Gastrocnemius medialis (tissue), 4 donors: ENCODE results near the gene RELT. TPM values are rescaled to one million over a fixed set of nuclear protein-coding genes. Genes with fewer than 3 reads are reported as not detected.

Source experiments
- ATAC-seq, 2 donors: fragments of 150-250 bp; one replicate each; pipeline ENCODE4 v1.9.1; 2016
- DNase-seq, 2 donors: peaks; one replicate each; pipeline ENCODE4 v3.0.0-alpha.2; 2019
- H3K27ac ChIP-seq, 4 donors: fragments of 200-600 bp; sonication (generic); 1 replicate in 1 of 4; 2 replicates in 3 of 4; pipeline ENCODE4 v1.5.1; 2016 to 2018; ENCODE audit warnings: mild to moderate bottlenecking in 2 of 4, moderate library complexity in 1 of 4
- H3K27me3 ChIP-seq, 3 donors: fragments of 200-600 bp; sonication (generic) in 2 of 3; 1 replicate in 1 of 3; 2 replicates in 2 of 3; pipeline versions ENCODE4 v1.5.1 to v1.6.0; 2016 to 2019; ENCODE audit warnings: mild to moderate bottlenecking in 1 of 3, moderate library complexity in 1 of 3
- H3K36me3 ChIP-seq, 2 donors: fragments of 200-600 bp; sonication (generic) in 1 of 2; one replicate each; pipeline ENCODE4 v1.5.1; 2017 to 2018
- H3K4me1 ChIP-seq, 2 donors: fragments of 200-600 bp; sonication (generic) in 1 of 2; one replicate each; pipeline ENCODE4 v1.5.1; 2016 to 2017; ENCODE audit warnings: mild to moderate bottlenecking in 2 of 2
- H3K4me3 ChIP-seq, 4 donors: fragments of 200-600 bp; sonication (generic) in 3 of 4; 1 replicate in 1 of 4; 2 replicates in 3 of 4; pipeline ENCODE4 v1.5.1; 2016 to 2019; ENCODE audit warnings: mild to moderate bottlenecking in 2 of 4
- H3K9me3 ChIP-seq, 3 donors: fragments of 200-600 bp; sonication (generic) in 2 of 3; 1 replicate in 1 of 3; 2 replicates in 2 of 3; pipeline ENCODE4 v1.5.1; 2016 to 2019
- POLR2A ChIP-seq, 2 donors: fragments of 450-650 bp; IDR thresholded peaks; one replicate each; pipeline ENCODE4 v1.6.1; 2017; ENCODE audit warnings: antibody characterized with exemption in 2 of 2, mild to moderate bottlenecking in 2 of 2, moderate library complexity in 2 of 2
- in situ Hi-C, 4 donors: fragments of 200-750 bp; cut with MboI; loops; one replicate each; pipeline versions ENCODE4 v1.15.0 to v1.8.0; 2017; ENCODE audit warnings: low sequenced_read_pairs in 4 of 4
- intact Hi-C: fragments of 100-400 bp; cut with DNase I; formaldehyde crosslinking; loops from one replicate; pipeline ENCODE4 v1.15.1; 2023; ENCODE audit warnings: low total_unique reads
- total RNA-seq, 4 donors: library from RNA; depleted of rRNA; stranded (reverse); fragments of >200 nt; gene quantifications; one replicate each; pipeline versions ENCODE4 v1.1.0 to v1.2.3, GENCODE V29; 2016
- TF ChIP-seq, protein P1 (sequence below), 5 experiments: fragments of 450-650 bp in 3 of 5; fragments of 200-600 bp in 2 of 5; sonication (generic) in 2 of 5; IDR thresholded peaks in 4 of 5; conservative IDR thresholded peaks in 1 of 5; 1 replicate in 4 of 5; 2 replicates in 1 of 5; pipeline ENCODE4 v1.5.1; 2016 to 2019; ENCODE audit warnings: antibody characterized with exemption in 5 of 5, mild to moderate bottlenecking in 3 of 5, moderate library complexity in 3 of 5

Gene RELT
- total RNA-seq, 4 donors from 2014 or later: 18.5 to 63.5 (median 36.7) TPM

DNA sequence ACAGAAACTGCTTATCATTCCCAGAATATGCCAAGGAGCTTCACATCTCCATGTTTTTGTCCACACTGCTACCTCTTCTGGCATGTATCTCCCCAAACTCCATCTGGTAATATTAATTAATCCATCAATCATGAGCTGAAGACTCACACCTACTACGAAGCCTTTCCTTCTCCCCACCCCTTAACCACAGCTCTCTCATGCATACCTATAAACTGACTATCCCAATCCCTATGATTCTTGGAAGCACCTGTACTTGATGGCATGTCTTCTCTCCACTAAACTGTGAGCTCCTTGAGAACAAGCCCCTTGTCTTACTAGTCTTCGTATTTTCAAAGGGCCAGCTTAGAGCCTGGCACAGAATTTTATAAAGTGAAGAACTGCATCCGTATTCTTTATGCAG is 47.3 kb downstream of the RELT start:
- ATAC-seq: no peak
- in situ Hi-C loops (no loop called here), intact Hi-C loops (no loop called here)
- peaks cover 9 to 15% of the 10 kb centered on the region in 2 donors for H3K4me1 ChIP-seq
- no peak for TF ChIP-seq POLR2A (IDR thresholded peaks at IDR 0.05)
- TF ChIP-seq, protein P1, sequence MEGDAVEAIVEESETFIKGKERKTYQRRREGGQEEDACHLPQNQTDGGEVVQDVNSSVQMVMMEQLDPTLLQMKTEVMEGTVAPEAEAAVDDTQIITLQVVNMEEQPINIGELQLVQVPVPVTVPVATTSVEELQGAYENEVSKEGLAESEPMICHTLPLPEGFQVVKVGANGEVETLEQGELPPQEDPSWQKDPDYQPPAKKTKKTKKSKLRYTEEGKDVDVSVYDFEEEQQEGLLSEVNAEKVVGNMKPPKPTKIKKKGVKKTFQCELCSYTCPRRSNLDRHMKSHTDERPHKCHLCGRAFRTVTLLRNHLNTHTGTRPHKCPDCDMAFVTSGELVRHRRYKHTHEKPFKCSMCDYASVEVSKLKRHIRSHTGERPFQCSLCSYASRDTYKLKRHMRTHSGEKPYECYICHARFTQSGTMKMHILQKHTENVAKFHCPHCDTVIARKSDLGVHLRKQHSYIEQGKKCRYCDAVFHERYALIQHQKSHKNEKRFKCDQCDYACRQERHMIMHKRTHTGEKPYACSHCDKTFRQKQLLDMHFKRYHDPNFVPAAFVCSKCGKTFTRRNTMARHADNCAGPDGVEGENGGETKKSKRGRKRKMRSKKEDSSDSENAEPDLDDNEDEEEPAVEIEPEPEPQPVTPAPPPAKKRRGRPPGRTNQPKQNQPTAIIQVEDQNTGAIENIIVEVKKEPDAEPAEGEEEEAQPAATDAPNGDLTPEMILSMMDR (IDR thresholded peaks at IDR 0.05 in 4 of 5, conservative IDR thresholded peaks at IDR 0.05 in 1 of 5): no peak
- no peak overlapping the region for H3K4me3 ChIP-seq
- no peak overlapping the region for H3K27ac ChIP-seq
- no peak for DNase-seq
- no peaks in the 10 kb centered on the region for H3K36me3 ChIP-seq
- no peaks in the 10 kb centered on the region for H3K9me3 ChIP-seq
- H3K27me3 ChIP-seq: no peaks in the 10 kb centered on the region

- Histone ChIP-seq H3K9me3 (no peaks in the 10 kb centered on the region), H3K27ac (no peak overlapping the region), H3K4me1 (peaks cover 9 to 15% of the 10 kb centered on the region in 2 donors), H3K36me3 (no peaks in the 10 kb centered on the region), H3K27me3 (no peaks in the 10 kb centered on the region), H3K4me3 (no peak overlapping the region)
- in situ Hi-C loops: no loop called here
- TF ChIP-seq, protein P1 (IDR thresholded peaks at IDR 0.05 in 4 of 5, conservative IDR thresholded peaks at IDR 0.05 in 1 of 5): no peak
- no peak for TF ChIP-seq POLR2A (IDR thresholded peaks at IDR 0.05)
- intact Hi-C loops: no loop called here
- DNase-seq (no peak), ATAC-seq (no peak)
These were observed 48.9 kb downstream of the RELT start for GRCh38 chr11:73425108-73425507.

GRCh38 chr11:73426219-73426850 is 50.1 kb downstream of the RELT start:
- no peak for DNase-seq
- H3K4me1 ChIP-seq: peaks cover 3 to 15% of the 10 kb centered on the region in 2 donors
- intact Hi-C loops (no loop called here), in situ Hi-C loops (no loop called here)
- peak overlapping the region in 1 of 4 donors; percentile 29 for H3K27ac ChIP-seq
- ATAC-seq: peak in 1 of 2 donors; percentile 36
- no peaks in the 10 kb centered on the region for H3K36me3 ChIP-seq
- no peak overlapping the region for H3K4me3 ChIP-seq
- H3K9me3 ChIP-seq: no peaks in the 10 kb centered on the region
- no peak for TF ChIP-seq POLR2A (IDR thresholded peaks at IDR 0.05)
- TF ChIP-seq, protein P1 (IDR thresholded peaks at IDR 0.05 in 4 of 5, conservative IDR thresholded peaks at IDR 0.05 in 1 of 5): no peak
- no peaks in the 10 kb centered on the region for H3K27me3 ChIP-seq

DNA sequence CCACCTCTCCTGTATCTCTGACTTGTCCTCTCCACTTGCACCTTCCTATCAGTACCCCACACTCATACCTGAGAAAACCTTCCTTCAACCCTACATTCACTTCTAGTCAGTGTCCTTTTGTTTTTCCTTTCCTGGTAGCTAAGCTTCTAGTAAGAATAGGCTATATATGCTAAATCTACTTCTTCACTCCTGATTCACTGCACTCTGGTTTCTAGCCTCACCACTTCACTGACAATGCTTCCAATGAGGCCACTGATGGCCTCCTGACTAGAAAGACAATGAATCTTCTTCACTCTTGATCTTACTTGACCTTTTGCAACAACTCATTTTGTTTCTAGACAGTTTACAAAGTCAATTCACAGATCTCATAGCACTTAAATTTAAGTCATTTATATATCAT is 52.0 kb downstream of the RELT start:
- Histone ChIP-seq H3K4me3 (no peak overlapping the region), H3K27ac (no peak overlapping the region), H3K9me3 (no peaks in the 10 kb centered on the region), H3K4me1 (peaks cover 3 to 15% of the 10 kb centered on the region in 2 donors), H3K36me3 (no peaks in the 10 kb centered on the region), H3K27me3 (no peaks in the 10 kb centered on the region)
- no peak for DNase-seq
- intact Hi-C loops (no loop called here), in situ Hi-C loops (no loop called here)
- no peak for ATAC-seq
- TF ChIP-seq, protein P1 (IDR thresholded peaks at IDR 0.05 in 4 of 5, conservative IDR thresholded peaks at IDR 0.05 in 1 of 5): no peak
- TF ChIP-seq POLR2A (IDR thresholded peaks at IDR 0.05): no peak

- in situ Hi-C loops: no loop called here
- TF ChIP-seq, protein P1 (IDR thresholded peaks at IDR 0.05 in 4 of 5, conservative IDR thresholded peaks at IDR 0.05 in 1 of 5): no peak
- TF ChIP-seq POLR2A (IDR thresholded peaks at IDR 0.05): no peak
- Histone ChIP-seq H3K27me3 (no peaks in the 10 kb centered on the region), H3K4me1 (peaks cover 3 to 15% of the 10 kb centered on the region in 2 donors), H3K9me3 (no peaks in the 10 kb centered on the region), H3K4me3 (no peak overlapping the region), H3K27ac (no peak overlapping the region), H3K36me3 (no peaks in the 10 kb centered on the region)
- intact Hi-C loops: no loop called here
- no peak for DNase-seq
- ATAC-seq: no peak
These were observed 52.5 kb downstream of the RELT start for GRCh38 chr11:73428699-73429098.
